Stimulated activated CD4-positive, alpha-beta T cell treated with anti-CD3 and anti-CD28 coated beads, Interleukin-1b, Interleukin-23, amount 100 ng/mL, for 4 hours (primary cell): Measurements from ENCODE around the gene RBM34.
"Not testable (repeated sequence)": the region's sequence is repeated elsewhere in the genome, so short reads cannot be mapped to it uniquely, and the experiment has no call there.

Experiments used
- DNase-seq, 2 donors: peaks; one replicate each; pipeline ENCODE4 v3.0.0-alpha.2; 2020; ENCODE audit warnings: low read depth in 2 of 2

RBM34 gene

GRCh38 chr1:235092415-235092814 lies 68.6 kb downstream of the RBM34 start:
- not testable (repeated sequence) for DNase-seq

- DNase-seq, result not testable (repeated sequence)
Measured at GRCh38 chr1:235092045-235092406, 69.0 kb downstream of the RBM34 start.

- DNase-seq, result not testable (repeated sequence)
Measured at GRCh38 chr1:235091319-235092044, 69.6 kb downstream of the RBM34 start.

- no peak for DNase-seq
Measured at GRCh38 chr1:235090406-235091069, 70.5 kb downstream of the RBM34 start.

- no peak for DNase-seq
Measured at GRCh38 chr1:235088907-235089306, 72.1 kb downstream of the RBM34 start.

GRCh38 chr1:235088430-235088829 lies 72.6 kb downstream of the RBM34 start:
- no peak for DNase-seq

GRCh38 chr1:235087906-235088305 lies 73.1 kb downstream of the RBM34 start:
- DNase-seq, result no peak

- DNase-seq, result not testable (repeated sequence)
Measured at GRCh38 chr1:235085411-235086117, 75.5 kb downstream of the RBM34 start.
